ENCODE data around the gene KCNE1. TPM values are rescaled to one million over a fixed set of nuclear protein-coding genes. Genes with fewer than 3 reads are reported as not detected.

Gene KCNE1
- total and polyA plus RNA-seq, 10 of the 15 experiments (the other 5 are each of a cell fraction or from before 2014, with no cell fraction given): 0.06 to 0.18 (median 0.09) TPM; not detected in 5

DNA sequence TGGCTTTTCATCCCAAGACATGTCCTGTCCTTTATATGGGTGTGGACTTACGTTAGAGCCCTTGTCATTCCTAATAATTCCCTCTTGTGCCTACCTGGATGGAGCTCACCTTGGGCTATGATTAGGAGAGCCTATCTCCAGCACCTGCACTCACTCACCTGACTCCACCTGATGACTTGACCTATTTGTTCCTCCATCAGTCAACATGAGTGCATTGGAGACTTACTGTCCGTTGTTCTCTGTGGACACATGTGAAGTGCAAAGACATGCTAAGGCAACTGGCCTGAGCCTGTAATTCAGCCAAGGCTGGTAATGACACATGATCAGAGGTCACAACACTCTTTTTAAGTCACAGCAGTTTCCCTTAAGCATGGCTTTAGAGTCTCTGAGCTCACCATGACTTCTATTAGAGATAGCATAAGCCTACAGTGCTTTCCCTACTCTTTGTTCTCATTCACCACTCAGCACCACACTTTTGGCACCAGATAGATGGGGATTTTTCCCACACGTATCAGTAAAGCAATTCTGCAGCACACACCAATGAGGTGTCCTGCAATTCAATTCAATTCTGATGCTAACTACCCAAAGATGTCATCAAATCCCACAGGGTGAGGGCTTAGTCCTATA is 9.4 kb downstream of the KCNE1 start:
- in situ Hi-C loops (cut with MboI) (no loop called here), intact Hi-C loops (cut with micrococcal nuclease; ENCODE audit: unreplicated experiment) (no loop called here)
- ChIA-PET POLR2A (no interaction called here), CTCF (interaction anchor here (0.6 to 1.6 kb wide), 4 partner anchors 8 to 363 kb away, joined by 3 to 7 read pairs (median 4); no protein-coding TSS in a partner anchor), SMC1A (ENCODE audit: uncharacterized antibody, unreplicated experiment) (interaction anchor here (0.6 to 0.8 kb wide), 2 partner anchors 65 to 101 kb away, joined by 3 read pairs; no protein-coding TSS in a partner anchor), RAD21 (ENCODE audit: unreplicated experiment) (interaction anchor here (0.9 to 1.5 kb wide), 2 partner anchors 8 to 100 kb away, joined by 3 to 4 read pairs; no protein-coding TSS in a partner anchor)
- DNase-seq (ENCODE audit: low read depth, low spot score) (no peak), FAIRE-seq (no peak), ATAC-seq (no peak)
- Histone ChIP-seq H3K79me2 (ENCODE audit: control insufficient read depth, insufficient read depth, low read length) (no peaks in the 10 kb centered on the region), H2AFZ (ENCODE audit: control insufficient read depth, low read depth, low read length) (no peak overlapping the region), H3K36me3 (ENCODE audit: control insufficient read depth in 2 of 2, insufficient read depth in 2 of 2, low read length in 1 of 2) (no peaks in the 10 kb centered on the region), H3K9me3 (replicated peaks; ENCODE audit: control insufficient read depth, insufficient read depth, low read length) (no peaks in the 10 kb centered on the region; the same call in 2 of the 3 replicates), H4K20me1 (ENCODE audit: control insufficient read depth, insufficient read depth) (no peaks in the 10 kb centered on the region), H3K27ac (ENCODE audit: control insufficient read depth, insufficient read depth) (no peak overlapping the region), H3K4me3 (no peak overlapping the region), H3K4me1 (ENCODE audit: control insufficient read depth, insufficient read depth, low read length) (no peaks in the 10 kb centered on the region), H3K9ac (ENCODE audit: control insufficient read depth, insufficient read depth, low read length) (no peak overlapping the region), H3K27me3 (replicated peaks in 1 of 2; ENCODE audit: control insufficient read depth in 2 of 2, insufficient read depth in 2 of 2, low read length in 1 of 2) (no peaks in the 10 kb centered on the region), H3K4me2 (ENCODE audit: control insufficient read depth, insufficient read depth) (no peak overlapping the region)
- TF ChIP-seq RFX5 (IDR thresholded peaks at IDR 0.05; ENCODE audit: low read depth, low read length): no peak
- no peak for TF ChIP-seq HDAC2 (IDR thresholded peaks at IDR 0.05)
- TF ChIP-seq PML (IDR thresholded peaks at IDR 0.05; ENCODE audit: low read length): no peak
- TF ChIP-seq, protein P1, sequence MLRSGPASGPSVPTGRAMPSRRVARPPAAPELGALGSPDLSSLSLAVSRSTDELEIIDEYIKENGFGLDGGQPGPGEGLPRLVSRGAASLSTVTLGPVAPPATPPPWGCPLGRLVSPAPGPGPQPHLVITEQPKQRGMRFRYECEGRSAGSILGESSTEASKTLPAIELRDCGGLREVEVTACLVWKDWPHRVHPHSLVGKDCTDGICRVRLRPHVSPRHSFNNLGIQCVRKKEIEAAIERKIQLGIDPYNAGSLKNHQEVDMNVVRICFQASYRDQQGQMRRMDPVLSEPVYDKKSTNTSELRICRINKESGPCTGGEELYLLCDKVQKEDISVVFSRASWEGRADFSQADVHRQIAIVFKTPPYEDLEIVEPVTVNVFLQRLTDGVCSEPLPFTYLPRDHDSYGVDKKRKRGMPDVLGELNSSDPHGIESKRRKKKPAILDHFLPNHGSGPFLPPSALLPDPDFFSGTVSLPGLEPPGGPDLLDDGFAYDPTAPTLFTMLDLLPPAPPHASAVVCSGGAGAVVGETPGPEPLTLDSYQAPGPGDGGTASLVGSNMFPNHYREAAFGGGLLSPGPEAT (IDR thresholded peaks at IDR 0.05; ENCODE audit: low read depth): no peak
- TF ChIP-seq NBN (IDR thresholded peaks at IDR 0.05): no peak
- TF ChIP-seq KAT2A (conservative IDR thresholded peaks at IDR 0.05; ENCODE audit: control insufficient read depth, low read depth, low read length): no peak
- TF ChIP-seq DPF2 (IDR thresholded peaks at IDR 0.05): no peak
- TF ChIP-seq TCF7 (IDR thresholded peaks at IDR 0.05; ENCODE audit: borderline replicate concordance): no peak
- TF ChIP-seq, protein P2, sequence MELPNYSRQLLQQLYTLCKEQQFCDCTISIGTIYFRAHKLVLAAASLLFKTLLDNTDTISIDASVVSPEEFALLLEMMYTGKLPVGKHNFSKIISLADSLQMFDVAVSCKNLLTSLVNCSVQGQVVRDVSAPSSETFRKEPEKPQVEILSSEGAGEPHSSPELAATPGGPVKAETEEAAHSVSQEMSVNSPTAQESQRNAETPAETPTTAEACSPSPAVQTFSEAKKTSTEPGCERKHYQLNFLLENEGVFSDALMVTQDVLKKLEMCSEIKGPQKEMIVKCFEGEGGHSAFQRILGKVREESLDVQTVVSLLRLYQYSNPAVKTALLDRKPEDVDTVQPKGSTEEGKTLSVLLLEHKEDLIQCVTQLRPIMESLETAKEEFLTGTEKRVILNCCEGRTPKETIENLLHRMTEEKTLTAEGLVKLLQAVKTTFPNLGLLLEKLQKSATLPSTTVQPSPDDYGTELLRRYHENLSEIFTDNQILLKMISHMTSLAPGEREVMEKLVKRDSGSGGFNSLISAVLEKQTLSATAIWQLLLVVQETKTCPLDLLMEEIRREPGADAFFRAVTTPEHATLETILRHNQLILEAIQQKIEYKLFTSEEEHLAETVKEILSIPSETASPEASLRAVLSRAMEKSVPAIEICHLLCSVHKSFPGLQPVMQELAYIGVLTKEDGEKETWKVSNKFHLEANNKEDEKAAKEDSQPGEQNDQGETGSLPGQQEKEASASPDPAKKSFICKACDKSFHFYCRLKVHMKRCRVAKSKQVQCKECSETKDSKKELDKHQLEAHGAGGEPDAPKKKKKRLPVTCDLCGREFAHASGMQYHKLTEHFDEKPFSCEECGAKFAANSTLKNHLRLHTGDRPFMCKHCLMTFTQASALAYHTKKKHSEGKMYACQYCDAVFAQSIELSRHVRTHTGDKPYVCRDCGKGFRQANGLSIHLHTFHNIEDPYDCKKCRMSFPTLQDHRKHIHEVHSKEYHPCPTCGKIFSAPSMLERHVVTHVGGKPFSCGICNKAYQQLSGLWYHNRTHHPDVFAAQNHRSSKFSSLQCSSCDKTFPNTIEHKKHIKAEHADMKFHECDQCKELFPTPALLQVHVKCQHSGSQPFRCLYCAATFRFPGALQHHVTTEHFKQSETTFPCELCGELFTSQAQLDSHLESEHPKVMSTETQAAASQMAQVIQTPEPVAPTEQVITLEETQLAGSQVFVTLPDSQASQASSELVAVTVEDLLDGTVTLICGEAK (IDR thresholded peaks at IDR 0.05; ENCODE audit: borderline replicate concordance): no peak
- TF ChIP-seq NFIC (IDR thresholded peaks at IDR 0.05; ENCODE audit: low read depth, low read length): no peak
- TF ChIP-seq CREM (IDR thresholded peaks at IDR 0.05; ENCODE audit: low read depth): no peak
- TF ChIP-seq GATAD2B (conservative IDR thresholded peaks at IDR 0.05; ENCODE audit: low read depth): no peak
- no peak for TF ChIP-seq BMI1 (IDR thresholded peaks at IDR 0.05; ENCODE audit: borderline replicate concordance)
- no TSS peak for BruUV-seq (replicated peaks)
- WGBS (ENCODE audit: insufficient coverage, insufficient replicate concordance, low lambda C conversion rate, missing lambda C conversion rate): 43% methylated on average over 3 of the region's 3 CpGs

All from GM12878 (cell line).